ENCODE results near the gene RPL3.

The RPL3 gene

DNA sequence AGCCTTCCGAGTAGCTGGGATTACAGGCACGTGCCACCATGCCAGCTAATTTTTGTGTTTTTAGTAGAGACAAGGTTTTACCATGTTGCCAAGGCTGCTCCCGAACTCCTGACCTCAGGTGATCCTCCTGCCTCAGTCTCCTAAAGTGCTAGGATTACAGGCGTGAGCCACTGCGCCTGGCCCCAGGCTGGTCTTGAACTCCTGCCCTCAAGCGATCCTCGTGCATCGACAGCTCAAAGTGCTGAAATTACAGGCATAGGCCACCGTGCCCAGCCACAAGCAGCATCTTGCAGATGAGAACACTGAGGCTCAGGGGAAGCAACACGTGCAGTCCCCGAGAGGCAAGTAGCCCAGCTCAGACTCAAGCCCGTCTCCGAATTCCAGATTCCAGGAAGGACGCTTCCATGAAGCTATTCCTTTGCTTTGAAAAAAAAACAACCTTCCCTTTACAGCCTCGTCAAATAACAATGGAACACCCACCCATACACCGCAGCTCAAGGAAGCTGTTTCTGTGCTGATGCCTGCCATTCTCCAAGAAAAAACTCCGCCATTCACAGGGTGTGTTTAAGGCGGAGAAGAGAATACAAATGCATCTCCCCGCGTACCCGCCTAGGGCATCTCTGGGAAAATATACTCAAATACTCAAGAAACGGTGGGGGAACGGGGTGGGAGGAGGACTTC is 40.1 kb downstream of the RPL3 start:
- DNase-seq, result no peak

DNA sequence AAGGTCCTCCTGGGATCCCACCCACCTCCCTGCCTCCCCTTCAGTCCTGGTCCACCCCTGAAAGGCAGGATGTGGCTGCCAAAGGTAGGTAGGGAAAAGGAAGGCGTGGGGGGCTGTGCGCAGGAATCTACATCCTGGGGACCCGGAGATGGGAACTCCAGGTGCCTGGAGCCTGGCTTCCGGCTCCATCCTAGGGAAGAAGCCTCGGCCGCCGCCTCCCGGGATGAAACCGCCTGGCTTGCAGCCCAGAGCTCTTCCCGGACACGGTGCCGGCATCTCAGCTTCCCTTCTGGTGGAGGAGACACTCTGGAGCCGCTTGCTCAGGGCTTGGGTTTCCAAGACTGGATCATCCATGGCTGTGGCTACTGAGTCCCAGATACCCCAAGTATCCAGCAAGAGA is 41.4 kb downstream of the RPL3 start:
- DNase-seq, result no peak

DNA sequence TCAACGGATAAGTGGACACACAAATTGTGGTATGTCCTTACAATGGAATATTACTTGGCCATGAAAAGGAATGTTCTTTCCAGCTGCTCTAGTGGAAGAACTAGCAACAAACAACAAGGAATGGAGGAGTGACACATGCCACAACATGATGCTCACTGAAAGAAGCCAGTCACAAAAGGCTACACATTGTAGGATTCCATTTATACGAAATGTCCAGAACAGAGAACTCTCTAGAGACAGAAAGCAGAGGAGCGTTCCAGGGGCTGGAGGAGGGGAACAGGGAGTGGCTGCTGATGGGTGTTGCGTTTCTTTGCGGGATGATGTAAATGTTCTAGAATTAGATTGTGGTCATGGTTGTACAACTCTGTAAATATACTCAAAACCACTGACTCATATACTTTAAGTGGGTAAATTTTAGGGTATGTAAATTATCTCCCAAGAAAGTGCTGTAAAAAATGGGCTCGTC is 42.2 kb downstream of the RPL3 start:
- DNase-seq, result no peak

DNA sequence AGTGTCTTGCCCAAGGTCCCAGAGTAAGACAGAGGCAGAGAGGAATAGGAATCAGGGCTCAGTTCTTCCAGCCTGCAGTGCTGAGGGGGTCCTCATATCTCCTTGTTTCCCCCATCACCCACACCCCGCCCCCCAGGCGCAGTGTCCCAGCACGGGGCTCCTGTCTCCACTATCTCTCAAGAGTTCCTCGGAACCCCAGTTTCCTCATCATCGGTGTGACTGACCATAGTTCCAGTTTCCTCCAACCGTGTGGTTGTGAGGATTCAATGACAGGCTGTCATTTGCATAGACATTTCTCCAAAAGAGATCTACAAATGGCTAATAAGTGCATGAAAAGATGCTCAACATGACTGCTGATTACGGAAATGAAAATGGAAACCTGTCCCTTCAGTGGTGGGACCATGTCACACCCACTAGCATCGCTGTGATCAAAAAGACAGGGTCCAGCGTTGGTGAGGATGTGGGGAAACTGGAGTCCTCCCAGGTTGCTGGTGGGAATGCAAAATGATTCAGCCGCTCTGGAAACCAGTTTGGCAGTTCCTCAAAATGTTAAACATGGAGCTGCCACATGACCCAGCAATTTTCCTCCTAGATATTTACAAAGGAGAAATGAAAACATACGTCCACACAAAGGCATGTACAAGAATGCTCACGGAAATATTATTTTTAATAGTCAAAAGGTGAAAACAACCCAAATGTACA is 42.8 kb downstream of the RPL3 start:
- no peak for DNase-seq

DNA sequence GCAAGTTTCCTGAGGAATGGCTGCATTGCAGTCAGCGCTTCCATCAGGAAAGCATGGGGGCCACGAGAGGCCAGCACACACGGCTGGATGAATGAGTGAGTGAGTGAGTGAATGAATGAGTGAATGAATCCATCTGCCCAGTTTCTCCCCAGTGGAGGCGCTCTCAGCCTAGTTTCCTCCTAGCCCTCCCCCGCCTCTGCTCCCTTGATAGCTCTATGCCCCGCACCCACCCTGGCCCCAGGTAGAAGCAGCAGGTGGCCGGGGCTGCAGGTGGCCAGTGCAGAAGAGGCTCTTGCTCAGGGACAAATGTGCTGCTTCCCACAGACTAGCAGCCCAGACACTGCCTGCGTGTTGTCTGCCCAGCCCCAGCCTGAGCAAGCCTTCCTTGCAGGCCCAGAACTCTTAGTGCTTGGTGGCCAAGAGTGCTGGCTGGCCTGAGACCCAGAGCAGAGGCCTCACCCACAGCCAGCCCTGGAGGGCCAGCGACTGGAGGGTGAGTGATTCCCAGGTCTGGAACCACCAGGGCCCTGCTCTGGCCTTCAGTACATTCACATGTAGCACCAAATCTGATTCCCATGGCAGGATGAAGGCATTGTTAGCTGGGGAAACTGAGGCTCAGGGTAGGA is 43.5 kb downstream of the RPL3 start:
- no peak for DNase-seq

DNA sequence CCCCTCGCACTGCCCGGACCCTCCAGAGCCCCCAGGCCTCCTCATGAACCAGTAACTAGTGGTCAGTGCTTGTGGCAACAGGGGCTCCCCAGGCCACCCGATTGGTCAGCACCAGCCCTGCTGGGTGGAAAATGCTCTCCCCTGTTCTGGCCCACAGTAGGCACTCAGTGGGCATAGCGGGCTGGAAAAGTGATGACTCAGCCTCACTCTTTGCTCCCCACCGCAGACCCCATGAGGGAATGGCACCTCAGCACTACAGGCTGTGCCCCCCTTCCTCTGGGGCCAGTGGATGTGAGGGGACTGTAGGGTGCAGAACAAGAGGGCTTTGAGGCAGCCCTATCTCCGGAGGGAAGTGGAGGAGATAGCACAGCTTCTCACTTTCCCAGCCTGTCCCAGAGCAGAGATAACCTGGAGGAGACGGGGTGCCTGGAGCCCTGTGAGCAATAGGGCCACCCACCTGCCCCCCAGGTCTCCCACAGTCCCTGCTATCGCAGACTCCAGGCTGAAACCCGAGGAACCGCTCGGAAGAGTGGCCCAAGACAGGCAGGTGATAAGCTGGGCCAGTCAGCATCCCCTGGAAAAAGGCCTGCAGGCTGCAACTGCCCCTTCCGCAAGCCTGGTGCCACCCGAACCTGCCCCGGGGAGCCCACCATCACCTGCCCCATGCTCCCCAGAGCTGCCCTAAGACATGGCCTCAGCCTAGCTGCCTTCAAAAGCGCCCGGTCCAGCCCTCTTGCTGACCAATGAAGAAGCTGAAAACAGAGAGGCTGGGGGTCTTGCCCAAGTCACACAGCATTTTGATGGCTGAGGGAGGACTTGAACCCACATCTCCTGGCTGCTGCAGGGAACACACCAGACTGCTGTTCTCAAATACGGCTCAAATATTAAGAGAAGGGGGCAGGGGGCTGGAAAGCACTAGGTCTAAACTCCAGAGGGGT is 45.2 kb downstream of the RPL3 start:
- DNase-seq, result no peak

DNA sequence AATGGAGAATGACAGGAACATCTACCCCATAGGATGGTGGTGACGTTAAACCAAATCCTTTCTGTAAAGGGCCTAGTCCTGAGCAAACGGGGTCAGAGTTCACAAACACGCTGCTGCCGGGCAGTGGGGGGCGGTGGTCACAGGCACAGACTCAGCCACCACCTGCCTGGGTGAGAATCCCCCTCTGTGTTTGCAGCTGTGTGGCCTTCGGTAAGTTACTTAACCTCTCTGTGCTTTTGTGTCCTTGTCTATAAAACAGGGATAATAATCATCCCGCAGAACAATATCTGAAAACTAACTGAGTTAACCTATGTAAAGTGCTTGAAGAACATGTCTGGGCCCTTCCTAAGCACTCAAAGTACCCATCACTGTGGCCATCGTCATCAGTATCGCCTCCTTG is 48.6 kb downstream of the RPL3 start:
- DNase-seq, result no peak

DNA sequence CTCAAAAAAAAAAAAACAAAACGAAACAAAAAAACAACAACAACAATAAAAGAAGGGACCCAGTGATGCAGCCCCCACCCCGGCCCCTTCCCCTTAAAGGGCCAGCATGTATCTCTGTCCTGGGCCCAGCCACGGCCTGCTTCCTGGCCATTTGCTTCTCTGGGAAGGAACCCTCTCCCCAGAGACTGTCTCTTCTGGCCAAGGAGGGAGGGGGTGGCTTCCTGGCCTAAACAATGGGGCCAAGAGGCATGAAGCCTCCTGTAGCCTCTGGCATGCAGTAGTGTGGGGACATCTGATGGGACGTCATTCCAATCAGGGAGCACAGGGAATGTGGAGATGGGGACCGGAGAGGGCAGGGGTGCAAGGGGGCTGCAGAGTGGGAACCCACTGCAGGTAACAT is 49.1 kb downstream of the RPL3 start:
- no peak for DNase-seq

DNA sequence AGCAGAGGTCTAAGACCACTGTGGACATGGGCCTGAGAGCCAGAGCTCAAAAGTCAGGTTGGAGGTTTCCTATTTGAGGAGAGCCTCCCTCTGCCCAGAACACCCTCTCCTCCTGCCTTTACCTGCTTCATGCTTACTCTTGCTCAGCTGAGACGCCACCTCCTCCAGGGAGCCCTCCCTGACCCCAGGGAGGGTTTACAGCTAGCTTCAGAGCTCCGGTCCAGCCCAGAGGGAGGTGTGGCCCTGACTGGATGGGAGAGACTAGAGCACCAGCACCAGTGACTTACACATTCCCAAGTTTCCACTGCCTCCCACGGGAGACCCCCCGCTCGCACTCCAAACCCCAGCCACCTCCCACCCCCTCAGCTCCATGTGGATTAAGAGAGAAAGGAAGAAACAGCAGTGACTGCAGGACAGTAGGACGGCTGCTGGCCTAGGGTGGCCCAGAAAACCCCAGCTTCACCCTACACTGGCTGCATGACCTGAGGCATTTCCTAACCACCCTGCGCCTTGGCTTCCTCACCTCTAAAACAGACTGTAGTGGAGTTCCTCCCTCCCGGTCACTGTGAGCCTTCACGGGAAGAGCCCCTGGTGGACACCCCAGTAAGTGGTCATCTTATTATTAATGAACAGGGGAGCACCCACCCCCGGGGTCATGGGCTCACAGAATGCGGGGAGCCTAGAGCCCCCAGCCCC is 50.2 kb downstream of the RPL3 start:
- DNase-seq, result no peak

DNA sequence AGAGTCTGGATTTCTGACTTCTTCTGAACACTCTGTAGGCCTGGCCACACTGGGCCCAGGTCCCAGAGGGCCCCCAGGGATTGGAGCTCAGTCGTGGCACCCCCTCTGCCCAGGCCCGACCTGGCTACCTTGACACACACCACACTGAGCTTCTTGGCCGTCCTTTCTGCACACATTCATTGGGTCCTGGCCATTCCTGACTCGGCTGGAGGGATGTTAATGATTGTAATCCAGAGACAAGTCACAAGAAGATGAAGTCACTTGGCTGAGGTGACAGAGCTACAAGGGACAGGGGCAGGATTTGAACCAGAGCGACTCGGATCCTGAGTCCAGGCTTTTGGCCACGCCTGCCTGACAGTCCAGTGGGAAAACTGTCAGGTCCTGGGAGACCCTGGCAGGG is 50.8 kb downstream of the RPL3 start:
- no peak for DNase-seq

DNA sequence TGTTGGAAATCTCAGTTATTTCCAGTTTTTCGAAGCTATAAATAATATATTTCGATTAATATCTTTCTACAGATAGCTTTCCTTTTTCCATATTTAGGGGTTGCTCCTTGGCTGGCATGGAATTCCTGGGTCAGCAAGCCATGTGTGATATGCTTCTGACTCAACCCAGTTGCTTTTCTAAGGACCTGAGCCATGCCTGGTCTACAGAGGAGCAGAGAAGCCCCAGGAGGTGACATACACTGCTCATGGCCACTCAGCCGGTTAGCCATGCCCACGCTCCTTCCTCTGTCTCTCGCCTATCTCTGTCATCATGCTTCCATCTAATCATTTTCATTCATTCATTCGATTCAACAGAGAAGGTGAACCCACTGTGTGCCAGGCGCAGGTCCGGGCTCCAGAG is 51.4 kb downstream of the RPL3 start:
- DNase-seq, result no peak

DNA sequence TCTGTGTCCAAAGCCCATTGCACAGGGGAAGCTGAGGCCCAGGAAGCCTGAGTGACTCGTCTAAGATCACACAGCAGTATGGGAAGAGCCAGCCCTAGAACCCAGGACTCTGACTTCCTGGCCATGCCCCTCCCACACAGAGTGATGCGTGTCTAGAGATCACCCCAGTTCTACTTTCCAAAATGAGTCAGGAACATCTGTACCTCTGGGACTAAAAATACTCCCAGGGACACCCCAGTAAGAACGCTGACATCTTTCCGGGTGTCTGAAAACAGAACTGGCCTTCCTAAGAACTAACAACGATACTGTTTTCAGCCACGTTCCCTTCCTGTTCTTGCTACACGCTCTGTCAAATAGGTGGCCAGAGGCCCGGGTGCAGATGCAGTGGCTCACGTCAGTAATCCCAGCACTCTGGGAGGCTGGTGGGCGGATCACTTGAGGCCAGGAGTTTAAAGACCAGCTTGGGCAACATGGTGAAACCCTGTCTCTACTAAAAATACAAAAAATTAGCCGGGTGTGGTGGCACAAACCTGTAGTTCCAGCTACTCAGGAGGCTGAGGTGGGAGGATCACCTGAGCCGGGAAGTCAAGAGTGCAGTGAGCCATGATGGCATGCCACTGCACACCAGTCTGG is 52.9 kb downstream of the RPL3 start:
- DNase-seq, result no peak

DNA sequence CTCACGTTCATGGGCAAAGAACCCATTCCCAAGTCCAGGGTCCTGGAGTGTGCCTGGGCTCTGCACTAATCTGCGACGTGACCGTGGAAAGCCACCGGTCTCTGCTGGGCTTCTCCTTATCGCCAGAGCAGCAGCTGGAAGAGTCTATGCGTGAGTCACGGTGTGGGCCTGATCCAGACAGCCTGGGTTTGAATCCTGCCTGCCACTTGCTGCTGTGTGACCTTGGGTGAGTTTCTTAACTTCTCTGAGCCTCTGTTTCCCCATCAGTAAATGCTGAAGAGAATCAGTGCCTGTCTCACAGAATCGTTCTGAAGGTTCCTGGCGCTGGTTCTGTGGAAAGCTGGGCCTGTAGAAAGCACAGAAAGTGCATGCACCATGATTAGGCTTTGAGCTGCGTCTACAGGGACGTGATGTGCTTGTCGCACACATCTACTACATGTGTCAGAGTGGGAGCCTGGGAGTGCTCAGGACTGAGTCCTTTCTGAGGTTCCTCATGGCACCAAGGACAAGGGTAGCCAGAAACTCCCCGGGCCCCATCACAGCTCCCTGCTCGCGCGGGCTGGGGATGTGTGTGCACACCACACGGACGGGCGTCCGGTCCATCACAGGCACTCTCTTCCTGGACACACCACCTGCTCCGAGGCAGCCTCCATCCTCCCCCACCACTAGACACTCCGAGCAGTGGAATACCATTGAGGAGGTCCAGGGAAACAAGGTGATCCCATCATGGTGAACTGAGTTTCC is 54.1 kb downstream of the RPL3 start:
- no peak for DNase-seq

DNA sequence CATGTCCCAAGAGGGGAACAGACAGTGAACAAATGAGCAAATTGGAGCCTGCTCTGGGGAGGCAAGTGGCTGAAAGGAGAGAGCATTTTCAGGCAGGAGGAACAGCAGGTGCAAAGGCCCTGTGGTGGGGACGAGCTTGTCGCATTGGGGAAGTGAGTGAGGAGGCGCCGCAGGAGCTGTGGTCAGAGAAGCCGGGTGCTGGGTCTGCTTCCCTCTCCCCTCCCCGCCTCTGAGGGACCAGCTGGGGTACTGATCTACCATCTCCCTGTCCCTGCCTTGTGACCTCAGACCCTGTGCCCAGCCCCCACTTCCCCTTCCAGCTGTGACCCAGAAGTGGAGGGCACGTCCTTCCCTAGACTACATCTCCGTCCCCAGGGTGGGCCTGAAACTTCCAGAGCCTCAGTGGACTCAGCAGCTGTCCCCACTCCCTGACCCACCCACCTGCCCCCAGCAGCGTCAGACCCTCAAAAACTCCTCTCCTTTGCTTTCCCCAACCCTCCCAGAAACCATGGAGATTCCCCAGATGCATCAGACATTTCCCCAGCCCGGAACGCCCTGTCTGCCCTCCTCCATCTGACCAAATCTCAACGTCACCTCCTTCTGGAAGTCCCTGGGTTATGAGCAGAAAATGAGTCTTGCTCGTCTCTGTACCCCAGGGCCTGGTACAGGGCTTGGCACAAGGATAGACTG is 54.9 kb downstream of the RPL3 start:
- DNase-seq, result no peak

DNA sequence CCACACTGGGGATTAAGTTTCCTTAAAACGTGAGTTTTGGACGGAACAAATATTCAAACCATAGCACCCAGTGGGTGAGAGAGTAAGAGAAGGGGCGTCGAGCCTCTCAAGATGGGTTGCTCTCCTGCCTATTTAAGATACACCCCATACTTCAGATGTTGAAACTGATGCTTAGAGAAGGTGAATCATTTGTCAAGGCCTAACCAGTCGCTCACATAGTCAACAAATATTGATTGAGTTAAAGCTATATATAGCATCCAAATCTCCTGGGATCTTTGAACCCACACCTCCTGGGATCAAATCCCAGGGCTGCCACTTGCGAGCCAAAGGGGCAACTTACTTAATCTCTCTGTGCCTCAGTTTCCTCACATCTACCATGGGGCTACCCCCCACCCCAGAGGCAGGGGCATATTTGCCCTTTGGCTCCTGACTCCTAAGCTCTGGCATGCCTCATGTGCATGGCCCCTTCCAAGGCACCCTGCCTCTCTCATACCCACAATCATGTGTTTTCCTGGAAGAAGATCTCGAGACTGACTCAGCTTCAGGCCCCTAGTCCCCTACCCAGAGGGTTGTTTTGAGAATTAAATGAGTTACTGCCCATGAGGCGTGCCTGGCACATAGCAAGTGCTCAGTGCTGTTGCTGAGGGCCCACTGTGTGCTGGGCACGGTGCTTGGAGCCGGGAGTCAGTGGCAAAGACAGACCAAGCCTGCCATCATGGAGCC is 55.6 kb downstream of the RPL3 start:
- no peak for DNase-seq

All from activated T-cell treated with anti-CD3 and anti-CD28 coated beads, Interleukin-2, amount 50 U/mL, for 1 hour (primary cell).